Medulla oblongata (tissue), 1 donor: Measurements from ENCODE around the gene ALDH3B2.
"Not testable (repeated sequence)": the region's sequence is repeated elsewhere in the genome, so short reads cannot be mapped to it uniquely, and the experiment has no call there.

Source experiments
- DNase-seq: peaks from one replicate; pipeline ENCODE4 v3.0.0-alpha.2; 2015; ENCODE audit errors: extremely low spot score

The ALDH3B2 gene

GRCh38 chr11:67685641-67686332 lies 11.4 kb upstream of the ALDH3B2 start:
- DNase-seq: not testable (repeated sequence)

- not testable (repeated sequence) for DNase-seq
Observed at GRCh38 chr11:67682126-67683034, 8.0 kb upstream of the ALDH3B2 start.

- no peak for DNase-seq
Observed at GRCh38 chr11:67680696-67681470, 6.5 kb upstream of the ALDH3B2 start.

- no peak for DNase-seq
Observed at GRCh38 chr11:67675058-67675747, 780 bp upstream of the ALDH3B2 start.

GRCh38 chr11:67673902-67674301 lies 521 bp downstream of the ALDH3B2 start:
- no peak for DNase-seq

- DNase-seq: no peak
Observed at GRCh38 chr11:67673358-67673757, 1.1 kb downstream of the ALDH3B2 start.

GRCh38 chr11:67671211-67671520 lies 3.3 kb downstream of the ALDH3B2 start:
- DNase-seq: no peak

GRCh38 chr11:67670316-67671210 lies 3.9 kb downstream of the ALDH3B2 start:
- no peak for DNase-seq

- no peak for DNase-seq
Observed at GRCh38 chr11:67668192-67668551, 6.3 kb downstream of the ALDH3B2 start.

GRCh38 chr11:67667490-67668191 lies 6.8 kb downstream of the ALDH3B2 start:
- DNase-seq: no peak

GRCh38 chr11:67666676-67667489 lies 7.5 kb downstream of the ALDH3B2 start:
- DNase-seq: no peak

GRCh38 chr11:67666303-67666645 lies 8.1 kb downstream of the ALDH3B2 start:
- DNase-seq: no peak

- DNase-seq: no peak
Observed at GRCh38 chr11:67665541-67666302, 8.7 kb downstream of the ALDH3B2 start.

GRCh38 chr11:67664696-67665540 lies 9.5 kb downstream of the ALDH3B2 start:
- no peak for DNase-seq

- DNase-seq: no peak
Observed at GRCh38 chr11:67664213-67664585, 10.2 kb downstream of the ALDH3B2 start.

GRCh38 chr11:67663532-67664212 lies 10.8 kb downstream of the ALDH3B2 start:
- DNase-seq: no peak

GRCh38 chr11:67662835-67663531 lies 11.4 kb downstream of the ALDH3B2 start:
- DNase-seq: no peak
